GM23338 (cell line): Measurements from ENCODE around the gene IL7R. TPM values are rescaled to one million over a fixed set of nuclear protein-coding genes. Genes with fewer than 3 reads are reported as not detected.

ENCODE experiments used
- ATAC-seq: fragments of 200-7000 bp; cut with Tn5 transposase; 3 replicates; pipeline ENCODE4 v1.9.1; 2020
- DNase-seq: peaks from one replicate; pipeline ENCODE4 v3.0.0-alpha.2; 2015; ENCODE audit warnings: low spot score
- H2AFZ ChIP-seq: fragments of 200-600 bp; sonication (generic); 2 replicates; pipeline ENCODE4 v1.8.0; 2016; ENCODE audit warnings: antibody characterized with exemption, mild to moderate bottlenecking, moderate library complexity
- H3F3A ChIP-seq: fragments of 200-600 bp; sonication (generic); replicated peaks from 2 replicates; pipeline ENCODE4 v1.8.0; 2017; ENCODE audit warnings: antibody characterized with exemption, mixed run types, low read depth
- H3K27ac ChIP-seq: fragments of 200-600 bp; sonication (generic); 2 replicates; pipeline ENCODE4 v1.6.1; 2016; ENCODE audit warnings: low read depth
- H3K27me3 ChIP-seq: fragments of 200-600 bp; sonication (generic); 2 replicates; pipeline ENCODE4 v1.8.0; 2016; ENCODE audit warnings: mild to moderate bottlenecking, mixed run types, moderate library complexity; ENCODE audit not compliant: insufficient read depth
- H3K36me3 ChIP-seq: fragments of 200-600 bp; sonication (generic); 2 replicates; pipeline ENCODE4 v1.8.0; 2016; ENCODE audit warnings: mild to moderate bottlenecking; ENCODE audit not compliant: insufficient read depth
- H3K4me1 ChIP-seq: fragments of 200-600 bp; sonication (generic); 2 replicates; pipeline ENCODE4 v1.8.0; 2016; ENCODE audit warnings: mild to moderate bottlenecking, moderate library complexity; ENCODE audit not compliant: insufficient read depth
- H3K4me2 ChIP-seq: fragments of 200-600 bp; sonication (generic); 2 replicates; pipeline ENCODE4 v1.7.1; 2017; ENCODE audit warnings: mixed run types
- H3K4me3 ChIP-seq: fragments of 200-600 bp; sonication (generic); 2 replicates; pipeline ENCODE4 v1.6.1; 2016; ENCODE audit warnings: mixed run types
- H3K79me2 ChIP-seq: fragments of 200-600 bp; sonication (generic); replicated peaks from 2 replicates; pipeline ENCODE4 v1.8.0; 2017; ENCODE audit warnings: mild to moderate bottlenecking; ENCODE audit not compliant: insufficient read depth
- H3K9me2 ChIP-seq: fragments of 200-600 bp; sonication (generic); 2 replicates; pipeline ENCODE4 v1.8.0; 2017; ENCODE audit not compliant: insufficient read depth
- H4K20me1 ChIP-seq: fragments of 200-600 bp; sonication (generic); replicated peaks from 2 replicates; pipeline ENCODE4 v1.8.0; 2017; ENCODE audit warnings: mild to moderate bottlenecking; ENCODE audit not compliant: insufficient read depth
- H3K27ac Mint-ChIP-seq: 2 replicates; pipeline ENCODE4 v1.8.0; 2020; ENCODE audit warnings: inconsistent platforms, mild to moderate bottlenecking, moderate library complexity, mixed read lengths
- H3K27me3 Mint-ChIP-seq: 3 replicates; pipeline ENCODE4 v1.8.0; 2022; ENCODE audit warnings: low read depth, mild to moderate bottlenecking, moderate library complexity, mixed read lengths, inconsistent platforms; ENCODE audit not compliant: insufficient read depth, poor library complexity
- H3K36me3 Mint-ChIP-seq: 3 replicates; pipeline ENCODE4 v1.8.0; 2021; ENCODE audit warnings: low read depth, mild to moderate bottlenecking, inconsistent platforms, moderate library complexity, mixed read lengths
- H3K4me1 Mint-ChIP-seq: 3 replicates; pipeline ENCODE4 v1.8.0; 2020; ENCODE audit warnings: mild to moderate bottlenecking, inconsistent platforms, mixed read lengths
- H3K4me3 Mint-ChIP-seq: 3 replicates; pipeline ENCODE4 v1.8.0; 2021; ENCODE audit warnings: moderate library complexity, mild to moderate bottlenecking, inconsistent platforms, mixed read lengths
- H3K9me3 Mint-ChIP-seq: 3 replicates; pipeline ENCODE4 v1.8.0; 2020; ENCODE audit warnings: moderate library complexity, mild to moderate bottlenecking, inconsistent platforms, mixed read lengths
- CREB1 ChIP-seq: fragments of 250-450 bp; sonication (Bioruptor Pico); IDR thresholded peaks from 2 replicates; pipeline ENCODE4 v1.5.0; 2020; ENCODE audit warnings: low read depth, mild to moderate bottlenecking, moderate library complexity
- CTCF ChIP-seq, 2 experiments: fragments of 200-600 bp in 1 of 2; sonication (generic) in 1 of 2; conservative IDR thresholded peaks; 2 replicates each; pipeline versions ENCODE4 v1.5.1 to v1.6.1; 2016 to 2017; ENCODE audit warnings: antibody characterized with exemption in 2 of 2, low read depth in 2 of 2, mild to moderate bottlenecking in 2 of 2, moderate library complexity in 1 of 2
- EZH2 ChIP-seq: fragments of 200-600 bp; sonication (generic); IDR thresholded peaks from one replicate; pipeline ENCODE4 v1.8.0; 2017; ENCODE audit warnings: antibody characterized with exemption, mild to moderate bottlenecking, low read depth; ENCODE audit not compliant: unreplicated experiment
- JUNB ChIP-seq: IDR thresholded peaks from one replicate; pipeline ENCODE4 v1.6.1; 2016; ENCODE audit warnings: antibody characterized with exemption; ENCODE audit not compliant: unreplicated experiment
- NANOG ChIP-seq: IDR thresholded peaks from 2 replicates; pipeline ENCODE4 v1.6.1; 2016; ENCODE audit warnings: antibody characterized with exemption, borderline replicate concordance
- POLR2AphosphoS5 ChIP-seq: IDR thresholded peaks from 2 replicates; pipeline ENCODE4 v1.6.1; 2016; ENCODE audit warnings: antibody characterized with exemption, low read depth
- STAT1 ChIP-seq: IDR thresholded peaks from one replicate; pipeline ENCODE4 v1.6.1; 2016; ENCODE audit warnings: antibody characterized with exemption; ENCODE audit not compliant: unreplicated experiment
- ZNF114 ChIP-seq: fragments of 250-450 bp; sonication (Bioruptor Pico); IDR thresholded peaks from 2 replicates; pipeline ENCODE4 v1.5.0; 2020; ENCODE audit warnings: mild to moderate bottlenecking, moderate library complexity
- ZNF331 ChIP-seq: fragments of 250-450 bp; sonication (Bioruptor Pico); IDR thresholded peaks from 2 replicates; pipeline ENCODE4 v1.5.0; 2020; ENCODE audit warnings: low read depth, mild to moderate bottlenecking, moderate library complexity
- ZNF462 ChIP-seq: fragments of 250-450 bp; sonication (Bioruptor Pico); IDR thresholded peaks from 2 replicates; pipeline ENCODE4 v1.5.0; 2020; ENCODE audit warnings: mild to moderate bottlenecking, moderate library complexity
- polyA plus RNA-seq: library from polyadenylated mRNA; unstranded; fragments of >200 nt; fragmentation: Nextera tagmentation; extraction: Ambion mirVana; gene quantifications from 2 replicates; pipeline ENCODE4 v1.2.1, GENCODE V29; 2016
- total RNA-seq: library from RNA; depleted of rRNA; stranded (reverse); fragments of >200 nt; shearing (Covaris generic); gene quantifications from 2 replicates; pipeline ENCODE4 v1.2.3, GENCODE V29; 2014
- TF ChIP-seq, protein P1 (sequence below): IDR thresholded peaks from 2 replicates; pipeline ENCODE4 v1.6.1; 2016; ENCODE audit warnings: antibody characterized with exemption

IL7R gene
- total and polyA plus RNA-seq, 2 experiments from 2014 or later: not detected

DNA sequence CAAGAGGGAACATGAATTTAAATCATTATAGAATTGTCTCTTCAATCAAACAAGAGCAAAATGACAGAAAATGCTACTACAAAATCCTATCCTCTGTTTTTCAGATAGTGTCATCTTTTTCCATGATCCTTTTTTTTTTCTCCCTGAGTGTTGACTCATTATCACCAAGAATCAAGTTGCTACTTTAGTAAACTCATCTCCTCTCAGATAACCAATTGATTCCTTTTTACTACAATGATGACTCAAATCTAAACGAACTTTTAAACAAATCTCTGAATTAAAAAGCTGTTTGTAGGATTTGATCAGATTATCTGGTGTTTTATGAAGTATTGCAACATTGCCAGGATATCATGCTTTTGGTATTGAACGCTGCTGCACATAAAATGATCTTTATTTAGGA, 23.9 kb upstream of the IL7R start (continued):
- TF ChIP-seq, protein P1, sequence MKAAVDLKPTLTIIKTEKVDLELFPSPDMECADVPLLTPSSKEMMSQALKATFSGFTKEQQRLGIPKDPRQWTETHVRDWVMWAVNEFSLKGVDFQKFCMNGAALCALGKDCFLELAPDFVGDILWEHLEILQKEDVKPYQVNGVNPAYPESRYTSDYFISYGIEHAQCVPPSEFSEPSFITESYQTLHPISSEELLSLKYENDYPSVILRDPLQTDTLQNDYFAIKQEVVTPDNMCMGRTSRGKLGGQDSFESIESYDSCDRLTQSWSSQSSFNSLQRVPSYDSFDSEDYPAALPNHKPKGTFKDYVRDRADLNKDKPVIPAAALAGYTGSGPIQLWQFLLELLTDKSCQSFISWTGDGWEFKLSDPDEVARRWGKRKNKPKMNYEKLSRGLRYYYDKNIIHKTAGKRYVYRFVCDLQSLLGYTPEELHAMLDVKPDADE: no peak

- H3K4me1 ChIP-seq: no peaks in the 10 kb centered on the region
- H3K4me3 ChIP-seq: no peak overlapping the region
- H3K4me2 ChIP-seq: no peak overlapping the region
- H3K36me3 ChIP-seq: no peaks in the 10 kb centered on the region
- H3K9me3 Mint-ChIP-seq: no peaks in the 10 kb centered on the region
- no peak overlapping the region for H3K4me3 Mint-ChIP-seq
- no peaks in the 10 kb centered on the region for H3K36me3 Mint-ChIP-seq
- peaks cover 1% of the 10 kb centered on the region for H3K27me3 Mint-ChIP-seq
- ATAC-seq (no peak), DNase-seq (no peak)
- no peaks in the 10 kb centered on the region for H3F3A ChIP-seq
- H4K20me1 ChIP-seq: no peaks in the 10 kb centered on the region
- H2AFZ ChIP-seq: no peak overlapping the region
- no peak for TF ChIP-seq CTCF (conservative IDR thresholded peaks at IDR 0.05; ENCODE audit: low read depth in 2 of 2)
- TF ChIP-seq POLR2AphosphoS5: no peak
- TF ChIP-seq ZNF331 (CRISPR knock-in tag): no peak
- TF ChIP-seq CREB1 (CRISPR knock-in tag): no peak
- no peak for TF ChIP-seq NANOG
- TF ChIP-seq JUNB: no peak
- no peak for TF ChIP-seq STAT1
- TF ChIP-seq ZNF114 (CRISPR knock-in tag): no peak
- TF ChIP-seq ZNF462 (CRISPR knock-in tag): no peak
- TF ChIP-seq, protein P1: no peak
- TF ChIP-seq EZH2: no peak
- H3K4me1 Mint-ChIP-seq: no peaks in the 10 kb centered on the region
- H3K79me2 ChIP-seq: no peaks in the 10 kb centered on the region
- no peak overlapping the region for H3K27ac Mint-ChIP-seq
- no peaks in the 10 kb centered on the region for H3K9me2 ChIP-seq
- no peak overlapping the region for H3K27ac ChIP-seq
- no peaks in the 10 kb centered on the region for H3K27me3 ChIP-seq
Observed at GRCh38 chr5:35833224-35833623, 23.5 kb upstream of the IL7R start.
